Spleen (tissue), 11 donors: ENCODE data around the gene AKAIN1. TPM values are rescaled to one million over a fixed set of nuclear protein-coding genes. Genes with fewer than 3 reads are reported as not detected.

ENCODE experiments used
- DNase-seq: peaks from one replicate; pipeline ENCODE4 v3.0.0-alpha.2; 2020
- H3K27ac ChIP-seq, 8 donors: fragments of 200-600 bp; sonication (generic) in 7 of 8; 1 replicate in 4 of 8; 2 replicates in 4 of 8; pipeline versions ENCODE4 v1.5.0 to v1.8.0; 2016 to 2021; ENCODE audit warnings: inconsistent platforms in 4 of 8, mild to moderate bottlenecking in 4 of 8, moderate library complexity in 1 of 8
- H3K27me3 ChIP-seq, 7 donors: fragments of 200-600 bp; sonication (generic) in 6 of 7; replicated peaks in 1 of 7; 1 replicate in 4 of 7; 2 replicates in 3 of 7; pipeline versions ENCODE4 v1.5.0 to v1.8.0; 2016 to 2021; ENCODE audit warnings: inconsistent platforms in 3 of 7, mild to moderate bottlenecking in 1 of 7
- H3K36me3 ChIP-seq, 6 donors: fragments of 200-600 bp; sonication (generic) in 5 of 6; 1 replicate in 4 of 6; 2 replicates in 2 of 6; pipeline versions ENCODE4 v1.5.0 to v1.8.0; 2016 to 2021; ENCODE audit warnings: inconsistent platforms in 2 of 6
- H3K4me1 ChIP-seq, 6 donors: fragments of 200-600 bp; sonication (generic) in 5 of 6; 1 replicate in 3 of 6; 2 replicates in 3 of 6; pipeline versions ENCODE4 v1.5.0 to v1.8.0; 2016 to 2021; ENCODE audit warnings: inconsistent platforms in 3 of 6
- H3K4me3 ChIP-seq, 8 donors: fragments of 200-600 bp; sonication (generic) in 7 of 8; 1 replicate in 4 of 8; 2 replicates in 4 of 8; pipeline versions ENCODE4 v1.5.0 to v1.8.0; 2016 to 2021; ENCODE audit warnings: inconsistent platforms in 4 of 8, mild to moderate bottlenecking in 4 of 8, moderate library complexity in 2 of 8
- H3K9me3 ChIP-seq, 8 donors: fragments of 200-600 bp; sonication (generic) in 7 of 8; 1 replicate in 4 of 8; 2 replicates in 4 of 8; pipeline versions ENCODE4 v1.5.0 to v1.8.0; 2016 to 2021; ENCODE audit warnings: inconsistent platforms in 4 of 8
- POLR2A ChIP-seq, 3 donors: fragments of 450-650 bp; IDR thresholded peaks; one replicate each; pipeline ENCODE4 v1.5.1; 2017; ENCODE audit warnings: antibody characterized with exemption in 3 of 3, mild to moderate bottlenecking in 1 of 3
- POLR2AphosphoS5 ChIP-seq, 3 donors: sonication (generic); formaldehyde crosslinking; IDR thresholded peaks; one replicate each; pipeline ENCODE4 v1.5.1; 2017; ENCODE audit warnings: antibody characterized with exemption in 3 of 3
- WGBS, 5 donors: extraction: QIAGEN DNeasy Blood & Tissue Kit in 3 of 5; methylation state at CpG; one replicate each; pipeline versions ENCODE4 v1.1.5 to v1.1.7; 2013 to 2018; 5-methylcytosine and 5-hydroxymethylcytosine counted together
- intact Hi-C: fragments of 100-400 bp; cut with DNase I; formaldehyde crosslinking; loops from one replicate; pipeline ENCODE4 v1.15.0; 2023; ENCODE audit warnings: low total_unique reads
- polyA plus RNA-seq, 3 donors: library from polyadenylated mRNA; stranded (reverse); fragments of 200-250 nt; gene quantifications; one replicate each; pipeline ENCODE4 v1.2.1, GENCODE V29; 2013
- total RNA-seq, 7 donors: library from RNA; depleted of rRNA in 3 of 7; stranded (reverse); fragments of >200 nt in 3 of 7; fragmentation: NEBNext Ultra II Directional in 4 of 7; extraction: Animal tissue kit (Norgen Biotek cat#: 25700) in 4 of 7; gene quantifications; one replicate each; pipeline versions ENCODE4 v1.1.0 to v1.2.1, GENCODE V29; 2016 to 2021
- TF ChIP-seq, protein P1 (sequence below), 11 experiments: fragments of 200-600 bp in 7 of 11; fragments of 450-650 bp in 4 of 11; sonication (generic) in 4 of 11; IDR thresholded peaks in 8 of 11; conservative IDR thresholded peaks in 3 of 11; 1 replicate in 7 of 11; 2 replicates in 4 of 11; pipeline versions ENCODE4 v1.4.0 to v1.8.0; 2016 to 2021; ENCODE audit warnings: antibody characterized with exemption in 11 of 11, inconsistent platforms in 4 of 11, mild to moderate bottlenecking in 1 of 11
- donor health status: healthy with polysubstance abuse.
- donor health status: DM: no; HTN: no; CAD: no; lungs with moderate emphysema.
- donor health status: DM: no; HTN: no; CAD: no.
- donor health status: Bipolar disorder and iron deficiency.
- donor health status: healthy.
- donor health status: DM: no; HTN: no; CAD: no.
- donor health status: DM: yes; HTN: yes; CAD: no.

Gene AKAIN1
- total and polyA plus RNA-seq, 10 donors: not detected

DNA sequence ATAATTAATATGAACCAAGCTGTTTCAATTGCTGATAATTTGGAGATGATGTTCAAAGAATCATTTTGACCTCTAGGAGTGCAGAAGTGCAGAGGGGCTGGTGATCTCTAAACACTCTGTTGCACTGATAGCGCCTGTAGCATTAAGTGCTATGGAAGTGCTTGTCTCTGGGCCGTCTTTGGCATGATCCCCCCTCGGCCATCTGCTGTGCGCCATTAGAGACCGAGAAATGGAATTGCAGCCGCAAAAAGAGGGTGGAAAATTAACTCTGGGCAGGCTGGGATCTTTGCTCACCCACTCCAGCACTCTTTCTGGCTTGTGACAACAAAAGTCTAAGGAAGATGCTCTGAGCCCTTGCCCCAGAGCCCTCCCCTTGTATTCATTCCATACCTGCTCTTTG is 23.4 kb downstream of the AKAIN1 start:
- Histone ChIP-seq H3K36me3 (no peaks in the 10 kb centered on the region), H3K4me3 (no peak overlapping the region), H3K27ac (no peak overlapping the region), H3K27me3 (no peaks in the 10 kb centered on the region), H3K4me1 (peaks cover 0 to 5% (median 0%) of the 10 kb centered on the region in 6 donors), H3K9me3 (peaks cover 0 to 7% (median 0%) of the 10 kb centered on the region in 8 donors)
- intact Hi-C loops: no loop called here
- TF ChIP-seq, protein P1, sequence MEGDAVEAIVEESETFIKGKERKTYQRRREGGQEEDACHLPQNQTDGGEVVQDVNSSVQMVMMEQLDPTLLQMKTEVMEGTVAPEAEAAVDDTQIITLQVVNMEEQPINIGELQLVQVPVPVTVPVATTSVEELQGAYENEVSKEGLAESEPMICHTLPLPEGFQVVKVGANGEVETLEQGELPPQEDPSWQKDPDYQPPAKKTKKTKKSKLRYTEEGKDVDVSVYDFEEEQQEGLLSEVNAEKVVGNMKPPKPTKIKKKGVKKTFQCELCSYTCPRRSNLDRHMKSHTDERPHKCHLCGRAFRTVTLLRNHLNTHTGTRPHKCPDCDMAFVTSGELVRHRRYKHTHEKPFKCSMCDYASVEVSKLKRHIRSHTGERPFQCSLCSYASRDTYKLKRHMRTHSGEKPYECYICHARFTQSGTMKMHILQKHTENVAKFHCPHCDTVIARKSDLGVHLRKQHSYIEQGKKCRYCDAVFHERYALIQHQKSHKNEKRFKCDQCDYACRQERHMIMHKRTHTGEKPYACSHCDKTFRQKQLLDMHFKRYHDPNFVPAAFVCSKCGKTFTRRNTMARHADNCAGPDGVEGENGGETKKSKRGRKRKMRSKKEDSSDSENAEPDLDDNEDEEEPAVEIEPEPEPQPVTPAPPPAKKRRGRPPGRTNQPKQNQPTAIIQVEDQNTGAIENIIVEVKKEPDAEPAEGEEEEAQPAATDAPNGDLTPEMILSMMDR (IDR thresholded peaks at IDR 0.05 in 8 of 11, conservative IDR thresholded peaks at IDR 0.05 in 3 of 11): no peak
- no peak for TF ChIP-seq POLR2AphosphoS5 (IDR thresholded peaks at IDR 0.05)
- TF ChIP-seq POLR2A (IDR thresholded peaks at IDR 0.05): no peak
- no peak for DNase-seq
- 85 to 90% (median 88%) methylated on average over 6 of the region's 6 CpGs for WGBS, 5 donors

DNA sequence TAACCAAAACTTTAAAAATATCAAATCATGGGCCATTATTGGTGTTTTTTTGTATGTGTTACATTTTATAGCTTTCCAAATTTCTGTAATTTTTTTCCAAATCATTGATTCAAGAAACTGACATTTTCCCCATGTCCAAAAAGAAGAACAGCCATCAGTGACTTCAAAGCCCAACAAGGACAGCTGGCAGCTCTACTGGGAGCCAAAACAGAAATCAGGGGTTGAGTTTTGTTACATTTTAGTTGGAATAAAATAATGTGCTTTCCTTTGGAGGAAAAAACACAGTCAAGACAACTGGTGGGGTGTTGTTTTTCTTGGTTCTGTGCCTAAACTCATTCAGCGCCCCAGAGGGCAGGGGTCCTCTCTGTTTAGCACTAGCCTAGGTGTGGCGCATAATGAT is 23.8 kb downstream of the AKAIN1 start:
- Histone ChIP-seq H3K27ac (no peak overlapping the region), H3K9me3 (peaks cover 0 to 7% (median 0%) of the 10 kb centered on the region in 8 donors), H3K4me3 (no peak overlapping the region), H3K36me3 (no peaks in the 10 kb centered on the region), H3K4me1 (peaks cover 0 to 5% (median 0%) of the 10 kb centered on the region in 6 donors), H3K27me3 (no peaks in the 10 kb centered on the region)
- intact Hi-C loops: no loop called here
- 82 to 93% (median 89%) methylated on average over 2 of the region's 2 CpGs for WGBS, 5 donors
- TF ChIP-seq, protein P1 (IDR thresholded peaks at IDR 0.05 in 8 of 11, conservative IDR thresholded peaks at IDR 0.05 in 3 of 11): no peak
- no peak for TF ChIP-seq POLR2AphosphoS5 (IDR thresholded peaks at IDR 0.05)
- TF ChIP-seq POLR2A (IDR thresholded peaks at IDR 0.05): no peak
- DNase-seq: no peak

DNA sequence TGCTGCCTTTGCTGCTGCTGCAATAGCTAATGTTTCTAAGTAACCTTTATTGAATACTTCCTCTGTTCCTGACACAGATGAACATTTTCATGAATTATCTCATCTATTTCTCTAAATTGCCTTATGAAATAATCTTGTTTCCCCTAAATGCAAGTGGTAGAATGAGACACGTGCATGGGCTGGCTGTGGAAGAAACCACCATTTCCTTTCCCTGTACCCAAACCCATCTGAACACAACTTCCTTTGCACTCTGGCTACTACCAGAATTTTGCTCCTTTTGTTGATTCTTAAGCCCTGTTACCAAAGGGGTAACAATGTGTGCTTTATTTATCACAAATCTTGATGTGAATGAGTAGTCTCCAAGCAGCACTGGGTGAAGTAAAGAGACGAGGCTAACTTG is 29.2 kb downstream of the AKAIN1 start:
- Histone ChIP-seq H3K4me3 (no peak overlapping the region), H3K4me1 (peaks cover 0 to 5% (median 0%) of the 10 kb centered on the region in 6 donors), H3K9me3 (peaks cover 0 to 7% (median 0%) of the 10 kb centered on the region in 8 donors), H3K27me3 (no peaks in the 10 kb centered on the region), H3K27ac (peak overlapping the region in 3 of 8 donors; percentile 30 to 51 (median 38)), H3K36me3 (no peaks in the 10 kb centered on the region)
- no peak for DNase-seq
- TF ChIP-seq, protein P1 (IDR thresholded peaks at IDR 0.05 in 8 of 11, conservative IDR thresholded peaks at IDR 0.05 in 3 of 11): no peak
- TF ChIP-seq POLR2A (IDR thresholded peaks at IDR 0.05): no peak
- 9 to 18% (median 14%) methylated on average over 2 of the region's 2 CpGs for WGBS, 5 donors
- intact Hi-C loops: no loop called here

DNA sequence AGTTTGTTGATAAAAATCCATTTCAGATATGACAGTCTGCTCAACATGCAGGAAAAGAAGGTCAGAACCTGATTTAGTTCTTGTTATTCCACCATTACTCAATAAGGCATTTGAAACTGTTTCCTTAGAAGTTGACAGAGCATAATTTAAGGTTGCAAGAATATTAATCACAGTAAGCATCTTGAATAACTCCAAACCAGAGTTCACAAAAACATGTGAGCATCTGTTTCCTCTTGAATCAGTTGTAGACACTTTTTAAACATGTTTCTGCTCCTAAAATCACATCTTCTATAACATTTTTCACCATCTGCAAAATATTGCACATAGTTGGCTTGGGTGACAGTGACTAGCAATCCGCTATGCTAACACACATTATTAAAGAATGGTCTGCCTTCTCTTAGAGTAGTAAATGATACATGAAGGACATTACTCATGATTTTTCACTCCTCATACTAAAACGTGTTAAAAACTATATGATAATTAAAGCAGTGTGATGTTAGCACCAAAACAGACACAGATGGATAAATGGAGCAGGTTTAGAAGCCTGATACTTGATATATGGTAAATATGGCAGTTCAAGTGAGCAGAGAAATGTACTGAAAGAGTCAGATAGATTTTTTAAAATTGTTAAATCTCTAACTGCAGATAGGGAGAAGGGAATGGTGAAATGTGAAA is 30.3 kb downstream of the AKAIN1 start:
- Histone ChIP-seq H3K27me3 (no peaks in the 10 kb centered on the region), H3K4me3 (no peak overlapping the region), H3K27ac (peak overlapping the region in 1 of 8 donors; percentile 43), H3K9me3 (peaks cover 0 to 4% (median 0%) of the 10 kb centered on the region in 8 donors), H3K4me1 (peaks cover 0 to 5% (median 0%) of the 10 kb centered on the region in 6 donors), H3K36me3 (no peaks in the 10 kb centered on the region)
- WGBS, 5 donors: 22 to 30% (median 23%) methylated on average over 2 of the region's 2 CpGs
- TF ChIP-seq POLR2A (IDR thresholded peaks at IDR 0.05) (no peak), POLR2AphosphoS5 (IDR thresholded peaks at IDR 0.05) (no peak)
- TF ChIP-seq, protein P1 (IDR thresholded peaks at IDR 0.05 in 8 of 11, conservative IDR thresholded peaks at IDR 0.05 in 3 of 11): no peak
- intact Hi-C loops: no loop called here
- no peak for DNase-seq
